HPDE6-E6E7 (cell line): ENCODE data around the gene HDAC4.

ENCODE experiments used
- DNase-seq: peaks from one replicate; pipeline ENCODE4 v3.0.0; 2011; ENCODE audit warnings: missing footprints; ENCODE audit errors: extremely low spot score

The HDAC4 gene

DNA sequence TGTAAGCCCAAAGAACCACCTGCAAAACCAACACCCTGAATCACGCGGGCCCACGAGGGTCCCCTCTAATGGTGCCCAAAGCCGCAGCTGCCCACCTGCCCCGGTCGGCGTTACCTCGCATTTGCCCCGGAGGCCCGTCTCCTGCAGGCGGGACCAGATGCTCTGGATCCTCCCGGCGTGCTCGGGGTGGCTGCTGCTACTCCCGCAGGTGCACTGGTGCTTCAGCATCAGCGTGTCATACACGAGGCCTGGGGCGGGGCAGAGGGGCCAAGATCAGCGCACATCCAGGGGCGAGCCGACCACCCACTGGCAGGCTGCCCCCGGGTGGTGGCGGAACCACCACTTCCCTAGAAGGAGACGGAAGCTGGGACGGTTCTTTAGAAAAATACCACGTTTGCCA lies 292.9 kb downstream of the HDAC4 start:
- DNase-seq, result no peak

DNA sequence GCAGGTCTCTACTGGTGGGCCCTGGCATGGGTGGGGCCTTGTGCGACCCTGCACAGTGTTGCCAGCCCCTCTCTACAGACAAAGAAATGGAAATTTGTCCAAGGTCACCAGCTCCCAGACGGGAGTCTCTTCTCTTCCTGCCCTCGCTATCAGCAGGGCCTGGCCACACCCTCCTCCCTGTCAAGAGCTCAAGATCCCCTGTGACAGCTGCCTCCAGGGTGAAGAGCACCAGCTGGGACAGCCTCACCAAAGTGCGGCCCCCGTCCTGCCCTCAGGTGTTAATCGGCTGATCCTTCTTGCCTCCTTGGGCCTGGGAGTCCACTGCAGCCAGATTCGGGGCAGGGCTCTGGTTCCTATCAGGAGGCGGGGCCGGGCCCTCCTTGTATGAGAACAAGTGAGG lies 293.9 kb downstream of the HDAC4 start:
- DNase-seq, result no peak

GRCh38 chr2:239106314-239106908 lies 294.4 kb downstream of the HDAC4 start:
- DNase-seq, result peak; percentile 63

GRCh38 chr2:239105234-239105633 lies 295.6 kb downstream of the HDAC4 start:
- no peak for DNase-seq

DNA sequence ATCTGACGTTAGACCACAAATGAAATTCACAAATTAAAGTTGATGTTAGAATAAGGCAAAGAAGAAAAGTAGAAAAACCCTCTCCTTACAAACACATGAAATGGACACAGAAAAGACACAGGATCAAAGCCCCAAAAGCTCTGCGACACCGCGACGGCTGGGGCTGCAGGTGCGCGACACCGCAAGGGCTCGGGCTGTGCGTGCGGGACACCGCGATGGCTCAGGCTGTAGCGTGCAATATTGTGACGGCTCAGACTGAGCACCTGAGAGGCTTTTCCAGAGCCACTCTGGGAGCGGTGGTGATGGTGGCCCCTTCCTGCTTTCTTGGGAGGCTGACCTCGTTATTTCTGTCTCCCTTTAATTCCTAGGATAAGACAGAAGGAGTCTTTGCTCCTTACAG lies 296.0 kb downstream of the HDAC4 start:
- DNase-seq, result no peak

DNA sequence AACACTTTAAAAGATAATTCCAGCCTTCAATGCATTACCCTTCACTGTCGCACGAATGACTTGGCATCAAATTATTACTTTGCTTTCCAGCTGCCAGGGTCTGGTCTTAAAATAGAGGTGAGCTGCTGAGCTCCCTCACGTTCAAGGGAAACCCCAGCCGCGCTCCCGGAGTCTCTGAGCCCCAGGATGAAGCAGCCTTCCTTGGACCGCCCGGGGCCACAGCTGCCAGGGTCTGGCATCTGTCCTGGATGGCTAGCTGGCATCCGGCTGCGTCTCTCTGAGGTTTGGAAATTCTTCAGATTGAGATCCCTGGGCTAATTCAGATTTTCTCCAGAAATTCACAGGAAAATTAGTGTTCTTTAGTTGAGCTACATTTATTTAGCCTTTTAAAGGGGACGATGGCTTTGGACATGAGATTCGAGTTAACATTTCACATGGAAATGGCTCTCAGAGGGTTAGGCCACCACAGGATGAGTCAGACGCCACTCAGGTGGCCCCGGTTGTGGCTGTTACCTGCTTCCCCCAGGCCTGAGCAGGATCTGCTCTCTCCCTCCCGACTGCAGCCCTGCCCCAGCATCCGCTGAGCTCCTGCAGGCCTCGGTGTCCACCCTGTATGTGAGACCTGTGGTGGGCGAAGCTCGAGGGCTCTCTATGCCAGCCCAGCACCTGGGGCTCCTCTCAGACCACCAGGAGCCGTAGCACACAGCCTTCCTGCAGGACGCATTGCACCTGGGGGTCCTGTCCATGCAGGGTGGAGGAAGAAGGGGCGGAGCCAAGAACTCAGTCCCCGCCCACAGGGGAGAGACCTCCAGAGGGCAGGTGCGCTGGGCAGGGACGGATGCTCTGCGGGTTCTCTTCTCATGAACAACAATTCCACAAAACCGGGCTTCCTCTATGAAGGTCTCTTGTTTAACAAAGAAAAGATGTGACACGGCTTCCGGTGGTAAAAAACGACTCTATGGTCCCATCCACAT lies 297.4 kb downstream of the HDAC4 start:
- DNase-seq, result no peak

DNA sequence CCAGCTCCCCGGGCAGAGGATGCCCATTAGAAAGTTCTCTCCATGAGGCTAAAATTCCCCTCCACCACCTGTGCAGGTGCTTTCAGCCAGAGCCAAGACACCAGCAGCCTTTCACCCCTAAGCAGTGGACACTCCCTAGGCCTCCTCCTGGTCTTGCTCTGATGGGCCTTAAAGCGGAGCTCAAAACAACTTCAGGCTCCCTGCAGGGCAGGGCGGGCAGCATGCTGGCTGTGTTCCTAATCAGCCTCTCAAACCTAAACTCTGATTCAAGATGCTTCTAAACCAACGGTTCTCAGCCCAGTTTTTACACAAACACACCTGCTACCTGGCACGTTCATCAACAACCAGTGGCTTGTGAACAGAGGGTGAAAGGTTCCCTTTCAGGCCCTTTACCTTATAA lies 298.6 kb downstream of the HDAC4 start:
- DNase-seq, result no peak

GRCh38 chr2:239101807-239102206 lies 299.0 kb downstream of the HDAC4 start:
- no peak for DNase-seq

DNA sequence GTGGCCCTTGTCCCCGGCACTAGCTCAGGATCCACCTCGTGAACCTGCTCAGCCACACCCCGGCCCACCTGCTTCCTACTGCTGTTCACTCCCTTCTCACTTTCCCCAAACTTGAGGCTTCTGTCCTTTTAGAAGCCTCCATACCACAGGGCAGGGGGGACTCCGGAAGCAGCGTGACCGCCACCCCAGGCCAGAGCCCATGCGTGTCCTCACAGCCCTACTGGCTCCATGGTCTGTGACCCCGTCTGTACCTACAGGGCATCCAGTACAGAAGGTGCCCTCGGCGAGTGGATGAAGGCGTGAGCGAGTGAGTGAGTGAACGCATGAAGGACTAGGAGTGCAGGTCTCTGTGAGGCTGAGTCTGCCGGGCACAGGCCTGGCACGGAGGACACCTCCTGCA lies 299.7 kb downstream of the HDAC4 start:
- DNase-seq, result no peak

DNA sequence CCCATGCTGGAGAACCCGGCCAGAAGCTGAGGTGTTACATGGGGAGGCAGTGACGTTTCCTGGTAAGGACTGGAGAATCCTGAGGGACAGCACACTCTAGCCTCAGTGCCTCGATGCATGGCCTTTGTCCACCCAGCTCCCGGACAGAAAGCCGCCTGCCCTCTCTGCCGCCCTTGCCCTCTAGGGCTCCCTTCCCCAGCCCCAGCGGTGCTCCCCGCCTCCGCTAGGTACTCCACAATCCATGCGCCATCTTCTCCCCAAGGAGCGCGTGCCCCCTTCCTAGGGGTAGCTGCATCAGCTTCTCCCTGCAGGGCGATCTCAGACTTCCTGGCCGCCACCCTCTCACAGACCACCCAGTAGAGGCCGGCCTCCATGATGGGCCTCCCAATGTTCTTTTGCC lies 301.3 kb downstream of the HDAC4 start:
- DNase-seq, result no peak

GRCh38 chr2:239098288-239098970 lies 302.4 kb downstream of the HDAC4 start:
- DNase-seq, result peak; percentile 11

DNA sequence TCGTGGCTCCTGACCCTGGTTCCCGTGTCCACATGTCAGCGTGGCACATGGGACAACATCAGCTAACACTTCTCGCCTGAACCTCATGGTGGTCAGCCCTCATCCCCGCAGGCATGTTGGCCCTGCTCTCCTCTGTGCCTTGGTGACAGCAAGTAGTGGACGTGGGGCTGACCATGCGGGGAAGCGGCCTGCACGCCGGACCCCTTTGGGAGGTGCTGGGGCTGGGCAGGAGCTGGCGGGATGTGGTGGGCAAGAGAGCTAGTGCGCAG lies 303.5 kb downstream of the HDAC4 start:
- DNase-seq, result no peak

GRCh38 chr2:239096676-239097427 lies 304.0 kb downstream of the HDAC4 start:
- no peak for DNase-seq

DNA sequence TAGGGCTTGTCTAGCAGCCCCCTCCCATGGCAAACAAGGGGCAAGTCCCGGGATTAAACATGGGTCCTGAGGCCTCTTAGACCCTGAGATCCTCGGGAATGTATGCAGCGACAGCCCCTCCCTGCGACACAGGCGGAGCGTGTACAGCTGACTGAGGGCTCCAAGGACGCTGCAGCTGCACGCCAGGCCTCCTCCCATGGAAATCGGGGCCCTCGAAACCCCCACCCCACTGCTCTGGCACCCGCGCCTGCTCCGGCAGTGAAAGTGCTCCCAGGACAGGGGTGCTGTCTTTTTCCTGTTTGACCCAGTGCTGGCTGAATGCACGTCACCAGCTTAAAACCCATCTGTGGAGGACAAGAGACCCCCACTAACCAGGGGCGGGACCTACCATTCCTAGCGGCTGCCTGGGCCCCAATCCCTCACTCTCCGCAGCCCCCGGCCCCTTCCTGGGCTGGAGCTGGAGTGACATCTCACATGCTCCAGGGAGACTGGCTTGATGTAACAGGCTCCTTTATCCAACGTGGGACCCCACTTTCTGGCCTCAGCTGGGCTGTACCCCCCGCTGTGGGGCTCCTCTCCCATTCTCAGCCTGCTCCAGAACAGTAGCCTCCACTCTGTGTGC lies 305.2 kb downstream of the HDAC4 start:
- no peak for DNase-seq

- no peak for DNase-seq
Measured at GRCh38 chr2:239094867-239095266, 306.0 kb downstream of the HDAC4 start.

DNA sequence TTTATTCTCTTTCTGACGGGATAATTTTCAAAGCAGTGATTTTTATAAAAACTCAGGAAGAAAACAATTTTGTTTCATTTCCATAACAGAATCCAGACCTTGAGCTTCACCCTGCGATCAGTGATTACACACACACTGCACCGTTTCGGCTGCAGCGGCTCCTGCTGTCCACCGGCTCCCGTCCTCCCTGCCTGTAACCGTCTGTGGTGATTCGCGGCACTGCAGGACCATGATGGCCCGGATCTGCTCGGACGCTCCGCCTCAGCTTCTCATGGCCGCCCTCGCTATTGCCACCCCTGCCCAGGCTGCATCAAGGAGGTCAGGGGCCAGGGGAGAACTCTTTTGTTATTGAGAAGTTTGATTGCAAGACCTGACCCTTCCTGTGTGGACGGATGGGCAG lies 306.9 kb downstream of the HDAC4 start:
- DNase-seq, result no peak

DNA sequence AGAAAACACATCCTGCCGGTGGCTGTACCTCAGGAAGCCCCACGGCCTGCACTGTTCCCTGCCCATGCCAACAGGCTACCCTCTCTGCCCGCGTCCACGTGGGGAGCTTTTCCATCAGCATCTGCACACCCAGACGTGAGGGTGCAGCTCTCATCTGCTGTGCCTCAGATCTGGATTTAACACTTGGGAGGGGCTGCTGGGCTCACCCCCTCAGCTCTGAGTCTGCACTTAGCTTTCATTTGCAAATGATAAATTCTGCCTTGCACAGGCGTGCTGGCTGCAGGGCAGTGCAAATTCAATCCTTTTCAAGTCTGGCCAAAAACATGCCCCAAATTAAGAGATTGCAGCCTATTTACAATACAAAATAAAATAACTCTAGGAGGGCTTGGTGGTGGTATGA lies 307.3 kb downstream of the HDAC4 start:
- DNase-seq, result no peak

DNA sequence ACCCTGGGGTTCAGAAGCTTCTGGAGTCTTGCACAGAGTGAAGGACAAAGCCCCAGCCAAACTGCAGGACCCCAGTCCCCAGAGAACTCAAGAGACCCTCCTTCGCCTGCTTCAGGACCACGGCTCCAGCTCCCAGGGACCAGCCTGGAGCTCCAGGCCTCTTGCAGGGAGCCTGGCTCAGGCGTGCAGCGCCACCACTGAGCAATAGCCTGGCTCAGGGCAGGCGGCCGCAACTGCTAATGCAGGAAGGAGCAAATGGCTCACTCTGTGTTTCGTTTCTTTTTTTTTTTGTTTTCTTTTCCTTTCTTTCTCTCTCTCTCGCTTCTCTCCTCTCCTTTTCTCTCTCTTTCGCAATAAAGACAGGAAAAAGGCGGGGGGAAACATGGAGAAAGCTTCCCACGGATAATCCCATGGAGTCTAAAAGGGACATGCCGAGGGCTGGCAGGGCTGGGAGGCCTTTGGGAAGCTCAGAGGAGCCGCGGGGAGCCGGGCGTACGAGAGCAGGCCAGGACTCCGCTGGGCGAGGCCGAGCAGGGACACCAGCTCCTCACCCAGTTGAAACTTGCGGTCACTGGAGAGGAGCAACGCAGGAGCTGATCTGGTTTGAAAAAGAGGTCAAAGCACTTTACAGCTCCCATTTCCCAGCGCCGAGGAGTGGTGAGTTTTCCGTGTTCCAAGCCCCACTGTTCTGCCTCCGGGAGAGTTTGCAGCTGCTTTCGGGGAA lies 308.1 kb downstream of the HDAC4 start:
- DNase-seq, result no peak

- no peak for DNase-seq
Measured at GRCh38 chr2:239089884-239090283, 310.9 kb downstream of the HDAC4 start.

DNA sequence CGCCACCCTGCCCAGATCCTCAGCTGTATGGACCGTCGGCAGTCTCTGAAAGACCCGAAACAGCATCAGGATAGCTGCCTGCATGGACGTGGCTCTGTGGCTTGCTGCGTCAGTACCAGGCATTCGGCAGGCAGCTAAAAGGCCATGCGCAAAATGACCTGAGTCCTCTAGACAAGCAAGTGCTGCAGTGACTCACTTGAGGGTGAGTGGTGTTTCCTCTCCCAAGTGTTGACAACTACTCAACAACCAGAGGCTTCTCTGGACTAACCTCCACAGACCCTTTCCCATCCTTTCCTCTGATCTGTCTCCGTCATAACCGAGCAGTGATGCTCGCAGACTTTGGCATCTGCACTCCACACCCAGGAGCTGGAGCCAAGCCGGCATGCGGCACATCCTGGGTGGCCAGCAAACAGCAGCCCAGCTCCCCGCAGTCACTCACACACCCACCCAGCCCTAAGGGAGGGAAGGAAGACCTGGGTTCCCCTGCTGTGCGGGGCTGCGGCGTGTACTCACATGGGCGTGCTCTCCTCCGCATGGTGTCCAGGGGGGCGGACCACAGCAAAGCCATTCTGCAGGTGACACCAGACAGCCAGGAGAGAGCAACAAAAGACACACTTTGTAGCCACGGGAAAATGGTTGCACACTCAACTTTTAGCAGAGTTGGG lies 313.6 kb downstream of the HDAC4 start:
- DNase-seq, result no peak
